ENCODE measurements around the gene CREBBP. TPM values are rescaled to one million over a fixed set of nuclear protein-coding genes. Genes with fewer than 3 reads are reported as not detected.
"Not testable (repeated sequence)": the region's sequence is repeated elsewhere in the genome, so short reads cannot be mapped to it uniquely, and the experiment has no call there.

The CREBBP gene
- 10 to 100 TPM in 2 of 3 donors, 1 to 10 TPM in 1; 9.2 to 24.0 (median 17.3) TPM for polyA plus RNA-seq

GRCh38 chr16:3880623-3881498 is at the start of gene CREBBP:
Gene CREBBP (minus strand): TSS chr16:3880713. CDS start chr16:3879916, 797 bp downstream.
- H3K27ac ChIP-seq (ENCODE audit: low read depth, low read length): peak within 1 kb of the TSS; percentile 96
- 6 to 7% (median 6%) methylated on average over 54 to 96 of the region's 96 CpGs for WGBS, 3 donors

- whole genome bisulfite sequencing, 3 donors: 94 to 100% (median 98%) methylated on average over 2 of the region's 2 CpGs
- not testable (repeated sequence) for H3K27ac ChIP-seq (ENCODE audit: low read depth, low read length)
Observed at GRCh38 chr16:3927147-3927546, 46.6 kb upstream of the CREBBP start.

- H3K27ac ChIP-seq (ENCODE audit: low read depth, low read length): no peak overlapping the region
Observed at GRCh38 chr16:3924763-3925162, 44.2 kb upstream of the CREBBP start.

GRCh38 chr16:3922241-3922640 is 41.7 kb upstream of the CREBBP start:
- 45 to 73% (median 72%) methylated on average over 13 of the region's 13 CpGs for WGBS, 3 donors
- no peak overlapping the region for H3K27ac ChIP-seq (ENCODE audit: low read depth, low read length)

GRCh38 chr16:3920206-3920605 is 39.7 kb upstream of the CREBBP start:
- H3K27ac ChIP-seq (ENCODE audit: low read depth, low read length): no peak overlapping the region
- WGBS, 3 donors: 83 to 93% (median 84%) methylated on average over 8 of the region's 8 CpGs

GRCh38 chr16:3919413-3919812 is 38.9 kb upstream of the CREBBP start:
- no peak overlapping the region for H3K27ac ChIP-seq (ENCODE audit: low read depth, low read length)
- 74 to 86% (median 78%) methylated on average over 6 of the region's 6 CpGs for WGBS, 3 donors

GRCh38 chr16:3915426-3916260 is 35.1 kb upstream of the CREBBP start:
- 84 to 88% (median 87%) methylated on average over 17 of the region's 17 CpGs for WGBS, 3 donors
- H3K27ac ChIP-seq (ENCODE audit: low read depth, low read length): no peak overlapping the region

- WGBS, 3 donors: 76 to 83% (median 83%) methylated on average over 6 of the region's 6 CpGs
- no peak overlapping the region for H3K27ac ChIP-seq (ENCODE audit: low read depth, low read length)
Observed at GRCh38 chr16:3912897-3913296, 32.4 kb upstream of the CREBBP start.

GRCh38 chr16:3912373-3912772 is 31.9 kb upstream of the CREBBP start:
- no peak overlapping the region for H3K27ac ChIP-seq (ENCODE audit: low read depth, low read length)
- 87 to 94% (median 90%) methylated on average over 12 of the region's 12 CpGs for WGBS, 3 donors

GRCh38 chr16:3911741-3912140 is 31.2 kb upstream of the CREBBP start:
- not testable (repeated sequence) for H3K27ac ChIP-seq (ENCODE audit: low read depth, low read length)

GRCh38 chr16:3909791-3910583 is 29.5 kb upstream of the CREBBP start:
- WGBS, 3 donors: 73 to 81% (median 74%) methylated on average over 18 of the region's 18 CpGs
- no peak overlapping the region for H3K27ac ChIP-seq (ENCODE audit: low read depth, low read length)

More at GRCh38 chr16:3911741-3912140, 31.2 kb upstream of the CREBBP start:
- WGBS, 3 donors: 87 to 97% (median 90%) methylated on average over 6 of the region's 6 CpGs

- 80 to 86% (median 85%) methylated on average over 17 of the region's 17 CpGs for WGBS, 3 donors
Observed at GRCh38 chr16:3908951-3909437, 28.5 kb upstream of the CREBBP start.

GRCh38 chr16:3907586-3907985 is 27.1 kb upstream of the CREBBP start:
- no peak overlapping the region for H3K27ac ChIP-seq (ENCODE audit: low read depth, low read length)
- 64 to 88% (median 87%) methylated on average over 4 of the region's 4 CpGs for WGBS, 3 donors

More at GRCh38 chr16:3908951-3909437, 28.5 kb upstream of the CREBBP start:
- no peak overlapping the region for H3K27ac ChIP-seq (ENCODE audit: low read depth, low read length)

- 89 to 96% (median 94%) methylated on average over 1 of the region's 1 CpG for WGBS, 3 donors
- H3K27ac ChIP-seq (ENCODE audit: low read depth, low read length): no peak overlapping the region
Observed at GRCh38 chr16:3906363-3906762, 25.9 kb upstream of the CREBBP start.

- WGBS, 3 donors: 70 to 84% (median 81%) methylated on average over 3 of the region's 3 CpGs
Observed at GRCh38 chr16:3904875-3905274, 24.4 kb upstream of the CREBBP start.

GRCh38 chr16:3890091-3890490 is 9.6 kb upstream of the CREBBP start:
- H3K27ac ChIP-seq (ENCODE audit: low read depth, low read length): no peak overlapping the region
- 89 to 91% (median 90%) methylated on average over 10 of the region's 10 CpGs for WGBS, 3 donors

More at GRCh38 chr16:3904875-3905274, 24.4 kb upstream of the CREBBP start:
- no peak overlapping the region for H3K27ac ChIP-seq (ENCODE audit: low read depth, low read length)

- 74 to 82% (median 79%) methylated on average over 4 of the region's 4 CpGs for WGBS, 3 donors
- no peak overlapping the region for H3K27ac ChIP-seq (ENCODE audit: low read depth, low read length)
Observed at GRCh38 chr16:3889059-3889458, 8.5 kb upstream of the CREBBP start.

- 77 to 100% (median 93%) methylated on average over 3 to 5 of the region's 5 CpGs for WGBS, 3 donors
- not testable (repeated sequence) for H3K27ac ChIP-seq (ENCODE audit: low read depth, low read length)
Observed at GRCh38 chr16:3885999-3886398, 5.5 kb upstream of the CREBBP start.

All from adipose tissue (tissue), 3 donors.